Middle frontal gyrus (tissue), 1 donor: ENCODE results near the gene SPSB1.
"Not testable (repeated sequence)": the region's sequence is repeated elsewhere in the genome, so short reads cannot be mapped to it uniquely, and the experiment has no call there.

Experiments
- DNase-seq: peaks from one replicate; pipeline ENCODE4 v3.0.0-alpha.2; 2015; ENCODE audit warnings: low spot score; ENCODE audit errors: extremely low spot score

The SPSB1 gene

GRCh38 chr1:9299571-9300541 lies 7.2 kb downstream of the SPSB1 start:
- not testable (repeated sequence) for DNase-seq

DNA sequence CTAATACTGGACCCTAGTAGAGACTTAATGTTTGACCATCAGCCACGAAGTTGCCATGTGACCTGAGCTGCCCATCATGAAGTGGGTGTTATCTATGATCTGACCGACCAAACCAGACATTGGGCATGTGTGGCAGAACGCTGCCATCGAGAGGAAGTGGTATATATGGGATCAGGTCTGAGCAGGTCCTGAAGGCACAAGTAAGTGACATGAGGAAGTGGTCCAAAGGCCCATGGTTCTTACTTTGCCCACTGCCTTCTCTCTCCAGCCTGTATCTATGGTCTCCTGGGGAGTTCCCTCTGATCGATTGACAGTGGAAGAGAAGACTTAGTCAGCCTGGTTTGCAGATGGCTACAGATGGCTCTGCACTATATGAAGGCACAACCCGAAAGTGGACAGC lies 7.9 kb downstream of the SPSB1 start:
- no peak for DNase-seq

DNA sequence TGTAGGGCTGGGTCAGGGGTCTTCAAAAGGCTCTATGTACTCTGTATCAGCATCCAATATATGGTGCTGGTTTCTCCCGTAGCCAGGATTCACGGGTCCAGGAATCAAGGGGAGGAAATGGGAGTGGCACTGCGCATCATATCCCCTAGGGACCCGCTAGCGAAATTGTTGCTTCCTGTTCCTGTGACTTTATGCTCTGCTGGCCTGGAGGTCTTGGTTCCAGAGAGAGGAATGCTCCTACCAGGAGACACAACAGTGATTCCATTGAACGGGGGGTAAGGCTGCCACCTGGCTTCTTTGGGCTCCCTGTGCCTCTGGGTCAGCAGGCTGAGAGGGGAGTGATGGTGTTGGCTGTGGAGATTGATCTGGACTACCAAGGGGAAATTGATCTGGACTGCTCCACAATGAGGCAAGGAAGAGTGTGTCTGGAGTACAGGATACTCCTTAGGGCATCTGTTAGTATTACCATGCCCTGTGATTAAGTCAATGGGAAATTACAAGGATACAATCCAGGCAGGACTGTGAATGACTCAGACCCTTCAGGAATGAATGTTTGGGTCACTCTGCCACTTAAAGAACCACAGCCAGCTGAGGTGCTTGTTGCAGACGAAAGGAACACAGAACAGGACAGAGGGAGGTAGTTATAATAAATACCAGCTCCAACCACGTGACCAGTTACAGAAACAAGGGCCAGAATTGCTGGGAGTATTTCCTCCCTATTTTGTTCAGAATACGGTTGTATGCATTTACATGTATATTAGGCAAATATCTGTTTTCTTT lies 10.2 kb downstream of the SPSB1 start:
- no peak for DNase-seq

GRCh38 chr1:9303916-9304315 lies 11.2 kb downstream of the SPSB1 start:
- no peak for DNase-seq

- DNase-seq = no peak
Observed at GRCh38 chr1:9305216-9305615, 12.5 kb downstream of the SPSB1 start.

DNA sequence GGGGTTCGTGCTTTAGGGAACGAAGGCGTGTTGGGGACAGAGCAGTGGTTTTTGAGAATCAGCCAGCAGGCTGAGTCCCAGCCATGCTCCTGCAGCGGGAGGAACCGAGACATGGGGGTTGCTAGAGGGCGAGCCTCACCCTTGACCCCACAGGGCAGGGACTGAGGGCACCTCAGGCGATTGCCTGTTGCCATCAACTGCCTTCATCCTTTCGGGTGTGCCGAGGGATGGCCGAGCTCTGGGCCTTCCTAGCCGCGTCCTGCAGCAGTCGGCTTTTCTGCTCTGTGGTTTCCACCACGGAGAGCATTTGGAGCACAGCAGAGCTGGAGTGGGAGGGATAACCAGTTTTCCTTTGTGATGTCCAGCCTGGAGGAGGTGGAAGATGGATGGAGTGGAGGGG lies 13.3 kb downstream of the SPSB1 start:
- no peak for DNase-seq

DNA sequence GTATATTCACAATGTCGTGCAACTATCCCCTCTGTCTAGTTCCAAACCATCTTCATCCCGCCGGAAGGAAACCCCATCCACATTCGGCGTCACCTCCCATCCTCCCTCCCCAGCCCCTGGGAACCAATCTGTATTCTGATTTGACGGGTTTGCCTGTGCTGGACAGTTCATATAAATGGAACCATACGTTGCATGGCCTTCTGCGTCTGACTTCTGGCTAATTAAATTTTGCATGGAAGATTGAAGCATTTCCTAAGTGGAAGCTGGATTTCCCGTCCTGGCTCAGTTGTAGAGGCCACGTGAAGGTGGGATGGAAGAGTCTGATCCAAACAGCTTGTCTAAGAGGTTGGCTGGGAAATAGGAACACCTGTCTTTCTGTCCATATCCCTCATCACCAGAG lies 14.6 kb downstream of the SPSB1 start:
- DNase-seq = no peak

DNA sequence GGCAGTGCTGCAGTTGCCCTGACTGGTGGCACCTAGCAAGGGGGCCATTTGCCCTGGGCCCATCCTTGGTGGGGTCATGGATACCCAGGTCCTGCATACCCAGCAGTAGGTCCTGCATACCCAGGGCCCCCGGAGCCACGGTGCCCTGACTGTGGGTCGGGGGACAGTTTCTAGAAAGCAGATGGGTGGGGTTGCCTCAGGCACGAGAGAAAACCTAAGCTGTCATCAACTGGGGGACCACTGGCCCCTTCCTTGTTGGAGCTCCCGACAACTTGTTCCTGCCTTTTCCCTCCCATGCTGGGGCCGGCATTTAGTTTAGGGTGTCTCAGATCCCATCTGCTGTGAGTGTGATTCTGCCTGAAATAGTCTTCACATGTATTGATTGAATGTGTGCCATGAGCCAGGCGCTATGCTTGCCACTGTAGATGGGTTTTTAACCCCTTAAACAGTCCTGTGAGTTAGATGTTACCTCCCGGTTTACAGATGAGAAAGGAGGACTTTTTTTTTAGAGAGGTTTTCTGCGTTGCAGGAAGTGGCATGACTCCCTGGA lies 15.6 kb downstream of the SPSB1 start:
- DNase-seq = no peak

GRCh38 chr1:9309080-9309479 lies 16.4 kb downstream of the SPSB1 start:
- DNase-seq = no peak

DNA sequence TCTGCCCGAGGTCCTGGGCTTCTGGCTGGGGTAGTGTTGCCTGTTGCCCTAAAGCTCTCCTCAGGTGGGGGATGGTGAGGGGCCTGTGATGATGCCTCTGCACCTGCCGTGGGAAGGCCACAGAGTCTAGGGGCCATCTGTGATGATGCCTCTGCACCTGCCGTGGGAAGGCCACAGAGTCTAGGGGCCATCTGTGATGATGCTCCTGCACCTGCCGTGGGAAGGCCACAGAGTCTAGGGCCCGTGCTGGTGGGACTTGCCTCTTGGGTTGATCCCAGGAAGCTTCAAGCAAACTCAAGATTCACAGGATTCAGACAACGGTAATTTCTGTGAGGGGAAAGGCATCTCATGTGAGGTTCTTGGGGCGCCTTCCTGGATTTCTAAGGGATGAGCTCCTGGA lies 17.3 kb downstream of the SPSB1 start:
- no peak for DNase-seq

DNA sequence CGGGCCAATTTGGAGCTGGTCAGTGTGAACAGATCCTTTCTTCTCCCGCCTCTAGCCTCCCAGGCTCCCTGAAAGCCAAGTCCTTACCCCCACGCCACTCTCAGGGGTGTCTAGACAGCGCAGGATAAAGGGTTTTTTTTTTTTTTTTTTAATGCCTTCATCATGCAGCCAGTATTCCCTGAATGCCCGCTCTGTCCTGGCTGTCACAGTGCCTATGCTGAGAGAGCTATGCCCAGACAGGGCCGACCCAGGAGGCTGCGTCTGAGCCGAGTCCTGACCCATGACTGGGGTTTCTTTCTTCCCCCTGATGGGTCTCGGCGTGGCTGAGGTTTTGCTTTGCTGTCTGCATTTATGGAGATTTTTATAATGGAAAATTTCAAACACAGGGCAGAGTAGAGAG lies 18.3 kb downstream of the SPSB1 start:
- no peak for DNase-seq

DNA sequence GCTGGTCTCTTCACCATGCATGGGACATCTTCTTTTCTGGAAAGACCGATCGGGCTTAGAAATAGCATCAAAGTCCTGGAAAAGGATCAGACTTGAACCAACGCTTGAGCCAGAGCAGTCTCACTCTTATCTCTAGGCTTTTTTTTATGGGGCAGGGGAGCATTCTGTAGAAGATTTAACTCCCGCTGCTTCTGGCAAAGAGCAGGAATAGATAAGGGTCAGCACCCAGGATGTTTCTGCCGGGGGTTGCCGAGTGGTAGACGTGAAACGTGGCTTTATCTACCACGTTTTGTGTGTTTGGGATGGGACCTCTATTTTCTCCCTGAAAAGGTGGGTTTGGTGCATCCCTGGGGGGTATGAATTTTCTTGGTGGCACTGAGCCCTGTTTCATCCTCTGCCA lies 18.8 kb downstream of the SPSB1 start:
- no peak for DNase-seq

DNA sequence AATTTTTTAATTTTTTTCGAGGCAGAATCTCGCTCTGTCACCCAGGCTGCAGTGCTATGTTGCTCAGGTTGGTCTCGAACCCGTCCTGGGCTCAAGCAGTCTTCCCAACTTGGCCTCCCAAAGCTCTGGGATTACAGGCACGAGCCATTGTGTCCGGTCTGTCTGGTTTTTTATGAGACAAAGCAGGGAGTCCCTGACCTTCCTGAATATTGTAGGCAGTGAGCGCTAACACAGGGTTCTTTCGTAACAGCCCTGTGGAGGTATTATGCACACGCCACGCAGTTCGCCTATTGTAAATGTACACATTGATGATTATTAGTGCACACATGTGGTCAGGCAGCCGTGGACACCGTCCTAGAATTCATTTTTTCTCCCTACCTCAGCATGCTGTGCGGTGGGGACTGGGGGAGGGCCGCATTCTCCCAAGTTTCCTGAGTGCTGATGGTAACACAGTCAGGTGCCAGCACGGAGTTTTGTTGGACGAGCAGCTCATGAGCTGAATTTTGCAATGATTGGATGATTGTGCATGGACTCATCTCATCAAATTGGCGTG lies 19.6 kb downstream of the SPSB1 start:
- no peak for DNase-seq

DNA sequence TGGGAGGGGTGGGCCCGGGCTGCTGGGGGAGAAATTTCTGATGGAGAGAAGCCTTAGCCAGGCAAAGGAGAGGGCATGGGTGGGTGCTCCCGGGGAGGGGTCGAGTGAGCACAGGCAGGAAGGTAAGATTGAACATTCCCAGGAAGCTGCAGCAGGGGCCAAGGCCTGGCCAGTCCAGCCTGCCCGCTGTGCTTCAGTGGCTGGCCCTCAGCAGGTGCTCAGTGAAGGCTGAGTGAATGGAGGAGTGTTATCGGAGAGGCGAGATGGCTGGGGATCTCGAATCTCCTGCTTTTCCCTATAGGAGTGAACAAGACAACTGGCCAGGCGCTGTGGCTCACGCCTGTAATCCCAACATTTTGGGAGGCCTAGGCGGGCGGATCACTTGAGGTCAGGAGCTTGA lies 20.9 kb downstream of the SPSB1 start:
- DNase-seq = no peak

DNA sequence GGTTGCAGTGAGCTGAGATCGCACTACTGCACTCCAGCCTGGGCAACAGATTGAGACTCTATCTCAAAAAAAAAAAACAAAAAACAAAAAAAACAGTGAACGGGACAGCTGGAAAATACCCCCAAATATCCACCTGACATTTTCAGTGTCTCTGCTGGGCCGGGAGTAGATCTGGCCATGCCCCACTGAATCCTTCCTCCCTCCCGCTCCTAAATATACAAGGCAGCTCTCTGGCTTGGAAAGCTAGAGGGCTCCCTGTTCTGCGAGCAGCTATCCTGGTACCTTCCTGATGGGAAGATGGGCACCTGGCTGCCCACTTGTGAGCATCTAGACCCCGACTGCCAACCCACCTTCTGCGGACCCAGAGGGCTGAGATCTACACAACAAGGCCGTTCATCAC lies 21.4 kb downstream of the SPSB1 start:
- DNase-seq = no peak

DNA sequence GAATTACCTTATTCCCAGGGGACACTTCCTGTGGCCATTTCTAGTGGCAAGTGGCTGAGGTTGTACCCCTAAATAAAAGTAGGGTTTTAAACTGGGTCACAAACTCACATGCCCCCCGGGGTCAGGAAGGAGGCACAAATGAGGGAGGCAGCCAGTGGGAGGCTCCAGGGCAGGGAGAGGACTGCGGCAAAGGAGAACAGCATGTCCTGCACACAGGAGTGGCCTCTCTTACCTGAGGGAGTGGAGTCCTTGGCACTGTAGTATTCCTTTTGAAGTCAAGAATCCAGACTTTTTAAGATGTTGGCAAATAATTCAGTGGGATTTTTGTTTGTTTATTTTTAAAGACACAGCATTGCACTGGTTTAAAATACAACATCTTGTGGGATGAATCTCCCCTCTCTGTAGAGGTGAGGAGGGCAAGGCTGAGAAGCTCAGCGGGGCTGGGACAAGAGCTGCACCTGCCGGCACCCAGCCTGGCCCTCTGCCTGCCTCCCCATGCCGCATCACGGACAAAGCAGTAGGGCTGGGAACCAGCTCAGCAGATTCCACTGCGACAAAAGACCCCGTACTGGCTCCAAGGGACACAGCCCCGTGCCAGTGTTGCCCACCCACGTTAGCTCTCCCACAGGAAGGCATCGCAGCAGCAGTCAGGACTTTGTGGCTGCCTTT lies 22.2 kb downstream of the SPSB1 start:
- DNase-seq = no peak

GRCh38 chr1:9315411-9316079 lies 22.9 kb downstream of the SPSB1 start:
- no peak for DNase-seq

DNA sequence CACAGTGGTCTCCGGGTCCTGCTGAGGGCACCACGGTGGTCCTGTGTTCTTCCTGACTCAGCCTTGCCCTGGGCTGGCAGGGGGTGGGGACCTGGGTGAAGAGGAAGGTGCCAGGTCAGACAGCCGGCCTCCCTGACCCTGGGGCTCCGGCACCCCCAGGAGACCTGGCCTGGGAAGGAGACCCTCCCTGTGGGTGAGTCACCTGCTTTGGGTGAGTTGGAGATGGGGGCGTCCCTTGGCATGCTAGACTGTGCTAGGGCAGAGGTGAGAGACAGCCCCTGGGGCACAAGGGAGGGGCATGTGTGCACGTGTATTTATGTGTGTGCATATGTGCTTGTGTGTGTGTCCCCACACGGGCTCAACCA lies 23.4 kb downstream of the SPSB1 start:
- DNase-seq = no peak

GRCh38 chr1:9316512-9316911 lies 23.8 kb downstream of the SPSB1 start:
- no peak for DNase-seq

GRCh38 chr1:9317072-9317471 lies 24.4 kb downstream of the SPSB1 start:
- no peak for DNase-seq
